HEK293 (cell line): ENCODE measurements around the gene SAXO1.

Source experiments
- CTCF ChIA-PET: fragments of 350-600 bp; formaldehyde crosslinking; extraction: SDS; loops from one replicate; lab custom pipeline; 2021; ENCODE audit warnings: antibody characterized with exemption; lab: Yijun Ruan, JAX
- POLR2A ChIA-PET: fragments of 300-600 bp; formaldehyde crosslinking; extraction: SDS; loops from one replicate; lab custom pipeline; 2020; ENCODE audit warnings: antibody characterized with exemption, inconsistent platforms; lab: Yijun Ruan, JAX
- H3K27ac ChIP-seq: fragments of 200-500 bp; sonication (Bioruptor generic); 2 replicates; pipeline ENCODE4 v1.5.1; 2014; ENCODE audit warnings: low read depth, low read length, control low read depth, inconsistent platforms; ENCODE audit errors: extremely low read depth
- H3K36me3 ChIP-seq, 2 experiments: fragments of 200-500 bp in 1 of 2; sonication (Bioruptor generic) in 1 of 2; 1 replicate in 1 of 2; 2 replicates in 1 of 2; pipeline ENCODE4 v1.5.1; 2014 to 2017; ENCODE audit warnings: inconsistent platforms in 2 of 2, low read length in 2 of 2; ENCODE audit not compliant: control insufficient read depth in 2 of 2, insufficient read depth in 1 of 2
- H3K4me1 ChIP-seq: fragments of 200-500 bp; sonication (Bioruptor generic); 2 replicates; pipeline ENCODE4 v1.5.1; 2014; ENCODE audit warnings: mild to moderate bottlenecking, low read length, inconsistent platforms; ENCODE audit not compliant: control insufficient read depth, insufficient read depth
- H3K4me3 ChIP-seq: 2 replicates; pipeline ENCODE4 v1.5.1; 2011; ENCODE audit warnings: low read depth, mild to moderate bottlenecking, control low read depth, low read length, moderate library complexity
- H3K9me3 ChIP-seq: fragments of 200-500 bp; sonication (Bioruptor generic); 2 replicates; pipeline ENCODE4 v1.5.1; 2014; ENCODE audit warnings: low read depth, low read length, inconsistent platforms; ENCODE audit not compliant: control insufficient read depth, insufficient read depth
- ELK4 ChIP-seq: IDR thresholded peaks from 2 replicates; pipeline ENCODE4 v1.6.1; 2011; ENCODE audit warnings: mild to moderate bottlenecking, low read depth, low read length, borderline replicate concordance
- HOXD13 ChIP-seq: sonication (generic); formaldehyde crosslinking; IDR thresholded peaks from 2 replicates; pipeline ENCODE4 v1.8.0; 2022; ENCODE audit warnings: missing genetic modification reagents, borderline replicate concordance
- KLF7 ChIP-seq: fragments of 450-650 bp; formaldehyde crosslinking; IDR thresholded peaks from 2 replicates; pipeline ENCODE4 v1.5.1; 2016; ENCODE audit warnings: missing biosample characterization, missing genetic modification characterization, borderline replicate concordance
- PATZ1 ChIP-seq: fragments of 450-650 bp; formaldehyde crosslinking; IDR thresholded peaks from 2 replicates; pipeline ENCODE4 v1.5.1; 2016; ENCODE audit warnings: missing biosample characterization, missing genetic modification characterization
- PRDM4 ChIP-seq: fragments of 450-650 bp; formaldehyde crosslinking; IDR thresholded peaks from 2 replicates; pipeline ENCODE4 v1.5.1; 2017; ENCODE audit warnings: missing biosample characterization, missing genetic modification characterization
- TCF7L2 ChIP-seq: IDR thresholded peaks from 2 replicates; pipeline ENCODE4 v1.6.1; 2011; ENCODE audit warnings: low read depth, mild to moderate bottlenecking, inconsistent platforms, low read length, moderate library complexity, borderline replicate concordance
- ZIC2 ChIP-seq: fragments of 450-650 bp; formaldehyde crosslinking; IDR thresholded peaks from 2 replicates; pipeline ENCODE4 v1.5.1; 2016; ENCODE audit warnings: missing biosample characterization, missing genetic modification characterization
- ZNF140 ChIP-seq: fragments of 450-650 bp; formaldehyde crosslinking; IDR thresholded peaks from 2 replicates; pipeline ENCODE4 v1.5.1; 2016; ENCODE audit warnings: missing biosample characterization, missing genetic modification characterization
- ZNF398 ChIP-seq: fragments of 450-650 bp; formaldehyde crosslinking; IDR thresholded peaks from 2 replicates; pipeline ENCODE4 v1.5.1; 2017; ENCODE audit warnings: missing biosample characterization, missing genetic modification characterization
- ZNF623 ChIP-seq: fragments of 450-650 bp; formaldehyde crosslinking; IDR thresholded peaks from 2 replicates; pipeline ENCODE4 v1.5.1; 2016; ENCODE audit warnings: missing biosample characterization, missing genetic modification characterization
- ZNF629 ChIP-seq: fragments of 450-650 bp; formaldehyde crosslinking; IDR thresholded peaks from 2 replicates; pipeline ENCODE4 v1.5.1; 2017; ENCODE audit warnings: missing biosample characterization, missing genetic modification characterization
- ZNF645 ChIP-seq: fragments of 450-650 bp; formaldehyde crosslinking; IDR thresholded peaks from 2 replicates; pipeline ENCODE4; 2016; ENCODE audit warnings: missing biosample characterization, missing genetic modification characterization
- ZNF704 ChIP-seq: fragments of 450-650 bp; formaldehyde crosslinking; IDR thresholded peaks from 2 replicates; pipeline ENCODE4 v1.5.1; 2016; ENCODE audit warnings: missing biosample characterization, missing genetic modification characterization
- ZNF837 ChIP-seq: fragments of 450-650 bp; formaldehyde crosslinking; IDR thresholded peaks from 2 replicates; pipeline ENCODE4 v1.5.1; 2016; ENCODE audit warnings: missing biosample characterization, missing genetic modification characterization
- ZSCAN18 ChIP-seq: fragments of 450-650 bp; formaldehyde crosslinking; IDR thresholded peaks from 2 replicates; pipeline ENCODE4 v1.5.1; 2016; ENCODE audit warnings: missing biosample characterization, missing genetic modification characterization

Gene SAXO1

GRCh38 chr9:18907927-18908625 lies 124.9 kb downstream of the SAXO1 start:
- no peak overlapping the region for H3K4me3 ChIP-seq
- 0 out of 2 replicates have a peak, but pooled peaks cover 4% of the 10 kb centered on the region for H3K4me1 ChIP-seq
- ChIA-PET CTCF (interaction anchor here (0.5 to 0.6 kb wide), 2 partner anchors 106 to 340 kb away, joined by 3 read pairs; no protein-coding TSS in a partner anchor), POLR2A (no interaction called here)
- H3K27ac ChIP-seq: no peak overlapping the region
- no peak for TF ChIP-seq ZNF704
- TF ChIP-seq ELK4: no peak
- TF ChIP-seq ZNF140 (tag by site-specific recombination): no peak
- TF ChIP-seq PATZ1 (tag by site-specific recombination): no peak
- TF ChIP-seq HOXD13 (CRISPR knock-in tag): no peak
- no peak for TF ChIP-seq KLF7 (tag by site-specific recombination)
- no peak for TF ChIP-seq ZNF623 (tag by site-specific recombination)
- no peak for TF ChIP-seq ZNF398 (tag by site-specific recombination)
- no peak for TF ChIP-seq TCF7L2
- TF ChIP-seq ZNF837 (tag by site-specific recombination): no peak
- no peak for TF ChIP-seq ZNF645 (tag by site-specific recombination)
- TF ChIP-seq PRDM4 (tag by site-specific recombination): no peak
- TF ChIP-seq ZNF629 (tag by site-specific recombination): no peak
- no peak for TF ChIP-seq ZIC2 (tag by site-specific recombination)
- TF ChIP-seq ZSCAN18: no peak
- no peaks in the 10 kb centered on the region for H3K36me3 ChIP-seq
- H3K9me3 ChIP-seq: no peaks in the 10 kb centered on the region
